ENCODE measurements around the gene SIGLEC9.

The SIGLEC9 gene

DNA sequence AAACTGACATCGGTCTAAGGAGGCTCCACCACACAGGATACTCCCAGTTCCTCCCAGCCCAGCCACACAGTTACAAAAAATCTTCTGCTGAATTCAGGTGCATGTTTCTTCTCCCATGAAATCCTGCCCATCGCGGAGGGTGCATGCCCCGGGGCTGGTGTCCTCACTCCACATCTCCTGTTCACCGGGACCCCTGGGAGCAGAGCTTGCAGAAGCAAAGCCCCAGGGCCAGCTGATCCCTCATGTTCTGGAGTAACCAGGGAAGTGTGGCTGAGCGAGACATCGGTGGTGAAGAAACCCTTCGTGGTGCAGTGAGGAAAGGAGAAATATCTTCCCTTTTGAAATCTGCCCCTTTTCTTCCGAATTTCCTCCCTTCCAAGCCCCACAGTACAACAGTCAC lies 904 bp upstream of the SIGLEC9 start:
- Histone ChIP-seq H3K27ac (ENCODE audit: extremely low read depth, low read depth, low read length) (no peak overlapping the region), H3K4me1 (ENCODE audit: control insufficient read depth, insufficient read depth, low read length) (peaks cover 8% of the 10 kb centered on the region), H3K9me3 (ENCODE audit: control insufficient read depth, insufficient read depth, low read depth, low read length) (no peaks in the 10 kb centered on the region), H3K4me3 (ENCODE audit: low read depth, low read length) (no peak overlapping the region), H3K36me3 (ENCODE audit: control insufficient read depth in 2 of 2, insufficient read depth in 1 of 2, low read length in 2 of 2) (no peaks in the 10 kb centered on the region)
- ChIA-PET POLR2A (no interaction called here), CTCF (no interaction called here)
- no peak for TF ChIP-seq ZNF335 (tag by site-specific recombination; conservative IDR thresholded peaks at IDR 0.05)
- TF ChIP-seq, protein P1, sequence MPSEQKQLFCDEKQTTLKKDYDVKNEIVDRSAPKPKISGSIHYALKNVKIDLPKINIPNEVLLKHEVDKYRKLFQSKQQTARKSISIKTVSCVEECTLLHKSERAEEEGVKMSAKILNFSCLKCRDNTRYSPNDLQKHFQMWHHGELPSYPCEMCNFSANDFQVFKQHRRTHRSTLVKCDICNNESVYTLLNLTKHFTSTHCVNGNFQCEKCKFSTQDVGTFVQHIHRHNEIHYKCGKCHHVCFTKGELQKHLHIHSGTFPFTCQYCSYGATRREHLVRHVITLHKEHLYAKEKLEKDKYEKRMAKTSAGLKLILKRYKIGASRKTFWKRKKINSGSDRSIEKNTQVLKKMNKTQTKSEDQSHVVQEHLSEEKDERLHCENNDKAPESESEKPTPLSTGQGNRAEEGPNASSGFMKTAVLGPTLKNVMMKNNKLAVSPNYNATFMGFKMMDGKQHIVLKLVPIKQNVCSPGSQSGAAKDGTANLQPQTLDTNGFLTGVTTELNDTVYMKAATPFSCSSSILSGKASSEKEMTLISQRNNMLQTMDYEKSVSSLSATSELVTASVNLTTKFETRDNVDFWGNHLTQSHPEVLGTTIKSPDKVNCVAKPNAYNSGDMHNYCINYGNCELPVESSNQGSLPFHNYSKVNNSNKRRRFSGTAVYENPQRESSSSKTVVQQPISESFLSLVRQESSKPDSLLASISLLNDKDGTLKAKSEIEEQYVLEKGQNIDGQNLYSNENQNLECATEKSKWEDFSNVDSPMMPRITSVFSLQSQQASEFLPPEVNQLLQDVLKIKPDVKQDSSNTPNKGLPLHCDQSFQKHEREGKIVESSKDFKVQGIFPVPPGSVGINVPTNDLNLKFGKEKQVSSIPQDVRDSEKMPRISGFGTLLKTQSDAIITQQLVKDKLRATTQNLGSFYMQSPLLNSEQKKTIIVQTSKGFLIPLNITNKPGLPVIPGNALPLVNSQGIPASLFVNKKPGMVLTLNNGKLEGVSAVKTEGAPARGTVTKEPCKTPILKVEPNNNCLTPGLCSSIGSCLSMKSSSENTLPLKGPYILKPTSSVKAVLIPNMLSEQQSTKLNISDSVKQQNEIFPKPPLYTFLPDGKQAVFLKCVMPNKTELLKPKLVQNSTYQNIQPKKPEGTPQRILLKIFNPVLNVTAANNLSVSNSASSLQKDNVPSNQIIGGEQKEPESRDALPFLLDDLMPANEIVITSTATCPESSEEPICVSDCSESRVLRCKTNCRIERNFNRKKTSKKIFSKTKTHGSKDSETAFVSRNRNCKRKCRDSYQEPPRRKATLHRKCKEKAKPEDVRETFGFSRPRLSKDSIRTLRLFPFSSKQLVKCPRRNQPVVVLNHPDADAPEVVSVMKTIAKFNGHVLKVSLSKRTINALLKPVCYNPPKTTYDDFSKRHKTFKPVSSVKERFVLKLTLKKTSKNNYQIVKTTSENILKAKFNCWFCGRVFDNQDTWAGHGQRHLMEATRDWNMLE (tag by site-specific recombination; conservative IDR thresholded peaks at IDR 0.05; ENCODE audit: low read depth): 0 out of 2 replicates have a peak, but pooled peaks have one; percentile 6

GRCh38 chr19:51124216-51124615 lies 490 bp upstream of the SIGLEC9 start:
- no peaks in the 10 kb centered on the region for H3K36me3 ChIP-seq (ENCODE audit: control insufficient read depth in 2 of 2, insufficient read depth in 1 of 2, low read length in 2 of 2)
- ChIA-PET POLR2A (no interaction called here), CTCF (no interaction called here)
- TF ChIP-seq ZNF514 (tag by site-specific recombination; IDR thresholded peaks at IDR 0.05): no peak
- TF ChIP-seq, protein P2, sequence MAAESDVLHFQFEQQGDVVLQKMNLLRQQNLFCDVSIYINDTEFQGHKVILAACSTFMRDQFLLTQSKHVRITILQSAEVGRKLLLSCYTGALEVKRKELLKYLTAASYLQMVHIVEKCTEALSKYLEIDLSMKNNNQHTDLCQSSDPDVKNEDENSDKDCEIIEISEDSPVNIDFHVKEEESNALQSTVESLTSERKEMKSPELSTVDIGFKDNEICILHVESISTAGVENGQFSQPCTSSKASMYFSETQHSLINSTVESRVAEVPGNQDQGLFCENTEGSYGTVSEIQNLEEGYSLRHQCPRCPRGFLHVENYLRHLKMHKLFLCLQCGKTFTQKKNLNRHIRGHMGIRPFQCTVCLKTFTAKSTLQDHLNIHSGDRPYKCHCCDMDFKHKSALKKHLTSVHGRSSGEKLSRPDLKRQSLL (tag by site-specific recombination; IDR thresholded peaks at IDR 0.05): no peak
- TF ChIP-seq ZNF19 (tag by site-specific recombination; IDR thresholded peaks at IDR 0.05; ENCODE audit: low read depth): no peak
- TF ChIP-seq ZNF174 (tag by site-specific recombination; IDR thresholded peaks at IDR 0.05): no peak
- TF ChIP-seq GLIS1 (tag by site-specific recombination; IDR thresholded peaks at IDR 0.05): no peak
- TF ChIP-seq ZNF248 (tag by site-specific recombination; IDR thresholded peaks at IDR 0.05): no peak
- TF ChIP-seq, protein P3, sequence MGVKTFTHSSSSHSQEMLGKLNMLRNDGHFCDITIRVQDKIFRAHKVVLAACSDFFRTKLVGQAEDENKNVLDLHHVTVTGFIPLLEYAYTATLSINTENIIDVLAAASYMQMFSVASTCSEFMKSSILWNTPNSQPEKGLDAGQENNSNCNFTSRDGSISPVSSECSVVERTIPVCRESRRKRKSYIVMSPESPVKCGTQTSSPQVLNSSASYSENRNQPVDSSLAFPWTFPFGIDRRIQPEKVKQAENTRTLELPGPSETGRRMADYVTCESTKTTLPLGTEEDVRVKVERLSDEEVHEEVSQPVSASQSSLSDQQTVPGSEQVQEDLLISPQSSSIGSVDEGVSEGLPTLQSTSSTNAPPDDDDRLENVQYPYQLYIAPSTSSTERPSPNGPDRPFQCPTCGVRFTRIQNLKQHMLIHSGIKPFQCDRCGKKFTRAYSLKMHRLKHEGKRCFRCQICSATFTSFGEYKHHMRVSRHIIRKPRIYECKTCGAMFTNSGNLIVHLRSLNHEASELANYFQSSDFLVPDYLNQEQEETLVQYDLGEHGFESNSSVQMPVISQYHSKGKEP (tag by site-specific recombination; IDR thresholded peaks at IDR 0.05): no peak
- TF ChIP-seq ZNF416 (tag by site-specific recombination; IDR thresholded peaks at IDR 0.05): no peak
- TF ChIP-seq, protein P4, sequence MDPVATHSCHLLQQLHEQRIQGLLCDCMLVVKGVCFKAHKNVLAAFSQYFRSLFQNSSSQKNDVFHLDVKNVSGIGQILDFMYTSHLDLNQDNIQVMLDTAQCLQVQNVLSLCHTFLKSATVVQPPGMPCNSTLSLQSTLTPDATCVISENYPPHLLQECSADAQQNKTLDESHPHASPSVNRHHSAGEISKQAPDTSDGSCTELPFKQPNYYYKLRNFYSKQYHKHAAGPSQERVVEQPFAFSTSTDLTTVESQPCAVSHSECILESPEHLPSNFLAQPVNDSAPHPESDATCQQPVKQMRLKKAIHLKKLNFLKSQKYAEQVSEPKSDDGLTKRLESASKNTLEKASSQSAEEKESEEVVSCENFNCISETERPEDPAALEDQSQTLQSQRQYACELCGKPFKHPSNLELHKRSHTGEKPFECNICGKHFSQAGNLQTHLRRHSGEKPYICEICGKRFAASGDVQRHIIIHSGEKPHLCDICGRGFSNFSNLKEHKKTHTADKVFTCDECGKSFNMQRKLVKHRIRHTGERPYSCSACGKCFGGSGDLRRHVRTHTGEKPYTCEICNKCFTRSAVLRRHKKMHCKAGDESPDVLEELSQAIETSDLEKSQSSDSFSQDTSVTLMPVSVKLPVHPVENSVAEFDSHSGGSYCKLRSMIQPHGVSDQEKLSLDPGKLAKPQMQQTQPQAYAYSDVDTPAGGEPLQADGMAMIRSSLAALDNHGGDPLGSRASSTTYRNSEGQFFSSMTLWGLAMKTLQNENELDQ (tag by site-specific recombination; IDR thresholded peaks at IDR 0.05; ENCODE audit: low read depth): no peak
- TF ChIP-seq KLF16 (tag by site-specific recombination; IDR thresholded peaks at IDR 0.05): no peak
- no peak for TF ChIP-seq ZNF654 (tag by site-specific recombination; IDR thresholded peaks at IDR 0.05; ENCODE audit: low read depth)
- no peak for TF ChIP-seq ZNF426 (tag by site-specific recombination; IDR thresholded peaks at IDR 0.05)
- TF ChIP-seq, protein P5, sequence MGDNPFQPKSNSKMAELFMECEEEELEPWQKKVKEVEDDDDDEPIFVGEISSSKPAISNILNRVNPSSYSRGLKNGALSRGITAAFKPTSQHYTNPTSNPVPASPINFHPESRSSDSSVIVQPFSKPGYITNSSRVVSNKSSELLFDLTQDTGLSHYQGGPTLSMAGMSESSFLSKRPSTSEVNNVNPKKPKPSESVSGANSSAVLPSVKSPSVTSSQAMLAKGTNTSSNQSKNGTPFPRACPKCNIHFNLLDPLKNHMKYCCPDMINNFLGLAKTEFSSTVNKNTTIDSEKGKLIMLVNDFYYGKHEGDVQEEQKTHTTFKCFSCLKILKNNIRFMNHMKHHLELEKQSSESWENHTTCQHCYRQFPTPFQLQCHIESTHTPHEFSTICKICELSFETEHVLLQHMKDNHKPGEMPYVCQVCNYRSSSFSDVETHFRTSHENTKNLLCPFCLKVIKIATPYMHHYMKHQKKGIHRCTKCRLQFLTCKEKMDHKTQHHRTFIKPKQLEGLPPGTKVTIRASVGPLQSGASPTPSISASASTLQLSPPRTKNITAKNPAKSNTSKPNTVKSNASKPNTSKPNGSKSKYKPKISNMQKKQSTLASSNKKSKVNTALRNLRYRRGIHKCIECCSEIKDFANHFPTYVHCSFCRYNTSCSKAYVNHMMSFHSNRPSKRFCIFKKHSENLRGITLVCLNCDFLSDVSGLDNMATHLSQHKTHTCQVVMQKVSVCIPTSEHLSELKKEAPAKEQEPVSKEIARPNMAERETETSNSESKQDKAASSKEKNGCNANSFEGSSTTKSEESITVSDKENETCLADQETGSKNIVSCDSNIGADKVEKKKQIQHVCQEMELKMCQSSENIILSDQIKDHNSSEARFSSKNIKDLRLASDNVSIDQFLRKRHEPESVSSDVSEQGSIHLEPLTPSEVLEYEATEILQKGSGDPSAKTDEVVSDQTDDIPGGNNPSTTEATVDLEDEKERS (tag by site-specific recombination; IDR thresholded peaks at IDR 0.05): no peak
- no peak for TF ChIP-seq ZNF792 (tag by site-specific recombination; IDR thresholded peaks at IDR 0.05)
- no peak for TF ChIP-seq ZNF155 (tag by site-specific recombination; IDR thresholded peaks at IDR 0.05)
- TF ChIP-seq TCF7L2 (IDR thresholded peaks at IDR 0.05; ENCODE audit: borderline replicate concordance, low read depth, low read length): no peak
- no peak for TF ChIP-seq ZNF768 (tag by site-specific recombination; IDR thresholded peaks at IDR 0.05)
- no peak for TF ChIP-seq ZNF670 (tag by site-specific recombination; IDR thresholded peaks at IDR 0.05; ENCODE audit: low read depth)
- no peak overlapping the region for H3K4me3 ChIP-seq (ENCODE audit: low read depth, low read length)
- no peak overlapping the region for H3K27ac ChIP-seq (ENCODE audit: extremely low read depth, low read depth, low read length)
- H3K9me3 ChIP-seq (ENCODE audit: control insufficient read depth, insufficient read depth, low read depth, low read length): no peaks in the 10 kb centered on the region
- peaks cover 10% of the 10 kb centered on the region for H3K4me1 ChIP-seq (ENCODE audit: control insufficient read depth, insufficient read depth, low read length)

Data from HEK293 (cell line).